ENCODE data around the gene SOX6. TPM values are rescaled to one million over a fixed set of nuclear protein-coding genes. Genes with fewer than 3 reads are reported as not detected.

SOX6 gene
- polyA plus RNA-seq, 1 of the 3 experiments (the other 2 are of a cell fraction), result 0.03 TPM

DNA sequence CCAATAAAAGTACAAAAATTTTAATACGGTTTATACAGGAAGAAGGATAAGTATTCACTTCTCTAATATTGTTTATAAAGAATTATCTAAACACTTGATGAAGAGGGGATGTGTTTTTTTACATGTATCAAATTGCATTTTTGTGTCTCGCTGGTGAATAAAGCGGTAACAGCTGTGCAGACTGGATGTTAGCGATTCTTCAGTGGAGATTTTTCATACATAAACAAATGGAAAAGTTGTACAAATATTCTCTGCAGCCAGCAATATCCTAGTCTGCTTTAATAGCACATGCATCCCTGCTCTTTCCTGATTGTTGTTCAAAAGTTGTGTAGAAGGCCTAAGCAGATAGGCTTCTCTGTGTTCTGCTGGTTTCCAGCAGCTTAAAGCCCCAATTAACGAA, 369.3 kb downstream of the SOX6 start:
- Histone ChIP-seq H3F3A (replicated peaks; ENCODE audit: insufficient read depth) (no peaks in the 10 kb centered on the region), H2AFZ (ENCODE audit: low read depth) (no peak overlapping the region), H3K4me1 (ENCODE audit: control insufficient read depth in 1 of 2, insufficient read depth in 2 of 2, low read depth in 1 of 2, low read length in 1 of 2) (no peaks in the 10 kb centered on the region), H3K27ac (ENCODE audit: low read depth in 2 of 2, low read length in 1 of 2) (no peak overlapping the region), H3K79me2 (ENCODE audit: insufficient read depth) (no peaks in the 10 kb centered on the region), H3K27me3 (ENCODE audit: insufficient read depth) (no peaks in the 10 kb centered on the region), H4K20me1 (ENCODE audit: insufficient read depth) (no peaks in the 10 kb centered on the region), H3K9ac (no peak overlapping the region), H3K36me3 (replicated peaks in 1 of 2; ENCODE audit: control insufficient read depth in 1 of 2, insufficient read depth in 2 of 2, low read length in 1 of 2) (no peaks in the 10 kb centered on the region), H3K4me2 (no peak overlapping the region), H3K4me3 (ENCODE audit: low read depth in 2 of 2, low read length in 1 of 2) (no peak overlapping the region), H3K9me2 (no peaks in the 10 kb centered on the region), H3K9me3 (no peaks in the 10 kb centered on the region)
- ChIA-PET CTCF (interaction anchor here (1.2 to 1.7 kb wide), 5 partner anchors 11 to 101 kb away, joined by 3 to 6 read pairs (median 4); no protein-coding TSS in a partner anchor), POLR2A (no interaction called here)
- no peak for DNase-seq
- no peak for TF ChIP-seq JUND (IDR thresholded peaks at IDR 0.05)
- TF ChIP-seq, protein P1, sequence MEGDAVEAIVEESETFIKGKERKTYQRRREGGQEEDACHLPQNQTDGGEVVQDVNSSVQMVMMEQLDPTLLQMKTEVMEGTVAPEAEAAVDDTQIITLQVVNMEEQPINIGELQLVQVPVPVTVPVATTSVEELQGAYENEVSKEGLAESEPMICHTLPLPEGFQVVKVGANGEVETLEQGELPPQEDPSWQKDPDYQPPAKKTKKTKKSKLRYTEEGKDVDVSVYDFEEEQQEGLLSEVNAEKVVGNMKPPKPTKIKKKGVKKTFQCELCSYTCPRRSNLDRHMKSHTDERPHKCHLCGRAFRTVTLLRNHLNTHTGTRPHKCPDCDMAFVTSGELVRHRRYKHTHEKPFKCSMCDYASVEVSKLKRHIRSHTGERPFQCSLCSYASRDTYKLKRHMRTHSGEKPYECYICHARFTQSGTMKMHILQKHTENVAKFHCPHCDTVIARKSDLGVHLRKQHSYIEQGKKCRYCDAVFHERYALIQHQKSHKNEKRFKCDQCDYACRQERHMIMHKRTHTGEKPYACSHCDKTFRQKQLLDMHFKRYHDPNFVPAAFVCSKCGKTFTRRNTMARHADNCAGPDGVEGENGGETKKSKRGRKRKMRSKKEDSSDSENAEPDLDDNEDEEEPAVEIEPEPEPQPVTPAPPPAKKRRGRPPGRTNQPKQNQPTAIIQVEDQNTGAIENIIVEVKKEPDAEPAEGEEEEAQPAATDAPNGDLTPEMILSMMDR (IDR thresholded peaks at IDR 0.05), result no peak
- TF ChIP-seq, protein P2, sequence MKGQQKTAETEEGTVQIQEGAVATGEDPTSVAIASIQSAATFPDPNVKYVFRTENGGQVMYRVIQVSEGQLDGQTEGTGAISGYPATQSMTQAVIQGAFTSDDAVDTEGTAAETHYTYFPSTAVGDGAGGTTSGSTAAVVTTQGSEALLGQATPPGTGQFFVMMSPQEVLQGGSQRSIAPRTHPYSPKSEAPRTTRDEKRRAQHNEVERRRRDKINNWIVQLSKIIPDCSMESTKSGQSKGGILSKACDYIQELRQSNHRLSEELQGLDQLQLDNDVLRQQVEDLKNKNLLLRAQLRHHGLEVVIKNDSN (IDR thresholded peaks at IDR 0.05; ENCODE audit: borderline replicate concordance, low read depth), result no peak
- TF ChIP-seq MXI1 (IDR thresholded peaks at IDR 0.05; ENCODE audit: low read depth, low read length), result no peak
- TF ChIP-seq ELF1 (IDR thresholded peaks at IDR 0.05), result no peak
- TF ChIP-seq NFIC (IDR thresholded peaks at IDR 0.05; ENCODE audit: borderline replicate concordance), result no peak
- TF ChIP-seq NRF1 (IDR thresholded peaks at IDR 0.05; ENCODE audit: low read depth, low read length), result no peak
- TF ChIP-seq, protein P3, sequence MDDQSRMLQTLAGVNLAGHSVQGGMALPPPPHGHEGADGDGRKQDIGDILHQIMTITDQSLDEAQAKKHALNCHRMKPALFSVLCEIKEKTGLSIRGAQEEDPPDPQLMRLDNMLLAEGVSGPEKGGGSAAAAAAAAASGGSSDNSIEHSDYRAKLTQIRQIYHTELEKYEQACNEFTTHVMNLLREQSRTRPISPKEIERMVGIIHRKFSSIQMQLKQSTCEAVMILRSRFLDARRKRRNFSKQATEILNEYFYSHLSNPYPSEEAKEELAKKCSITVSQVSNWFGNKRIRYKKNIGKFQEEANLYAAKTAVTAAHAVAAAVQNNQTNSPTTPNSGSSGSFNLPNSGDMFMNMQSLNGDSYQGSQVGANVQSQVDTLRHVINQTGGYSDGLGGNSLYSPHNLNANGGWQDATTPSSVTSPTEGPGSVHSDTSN (IDR thresholded peaks at IDR 0.05), result no peak
- no peak for TF ChIP-seq TCF12 (IDR thresholded peaks at IDR 0.05)
- TF ChIP-seq GATA2 (CRISPR knock-in tag; IDR thresholded peaks at IDR 0.05), result no peak
- TF ChIP-seq TAF1 (IDR thresholded peaks at IDR 0.05; ENCODE audit: borderline replicate concordance, low read depth, low read length), result no peak
- TF ChIP-seq MAX (IDR thresholded peaks at IDR 0.05; ENCODE audit: low read depth), result no peak
- no peak for TF ChIP-seq FOXM1 (IDR thresholded peaks at IDR 0.05; ENCODE audit: low read depth)
- TF ChIP-seq USF2 (IDR thresholded peaks at IDR 0.05; ENCODE audit: borderline replicate concordance, low read depth, low read length), result no peak
- TF ChIP-seq, protein P4, sequence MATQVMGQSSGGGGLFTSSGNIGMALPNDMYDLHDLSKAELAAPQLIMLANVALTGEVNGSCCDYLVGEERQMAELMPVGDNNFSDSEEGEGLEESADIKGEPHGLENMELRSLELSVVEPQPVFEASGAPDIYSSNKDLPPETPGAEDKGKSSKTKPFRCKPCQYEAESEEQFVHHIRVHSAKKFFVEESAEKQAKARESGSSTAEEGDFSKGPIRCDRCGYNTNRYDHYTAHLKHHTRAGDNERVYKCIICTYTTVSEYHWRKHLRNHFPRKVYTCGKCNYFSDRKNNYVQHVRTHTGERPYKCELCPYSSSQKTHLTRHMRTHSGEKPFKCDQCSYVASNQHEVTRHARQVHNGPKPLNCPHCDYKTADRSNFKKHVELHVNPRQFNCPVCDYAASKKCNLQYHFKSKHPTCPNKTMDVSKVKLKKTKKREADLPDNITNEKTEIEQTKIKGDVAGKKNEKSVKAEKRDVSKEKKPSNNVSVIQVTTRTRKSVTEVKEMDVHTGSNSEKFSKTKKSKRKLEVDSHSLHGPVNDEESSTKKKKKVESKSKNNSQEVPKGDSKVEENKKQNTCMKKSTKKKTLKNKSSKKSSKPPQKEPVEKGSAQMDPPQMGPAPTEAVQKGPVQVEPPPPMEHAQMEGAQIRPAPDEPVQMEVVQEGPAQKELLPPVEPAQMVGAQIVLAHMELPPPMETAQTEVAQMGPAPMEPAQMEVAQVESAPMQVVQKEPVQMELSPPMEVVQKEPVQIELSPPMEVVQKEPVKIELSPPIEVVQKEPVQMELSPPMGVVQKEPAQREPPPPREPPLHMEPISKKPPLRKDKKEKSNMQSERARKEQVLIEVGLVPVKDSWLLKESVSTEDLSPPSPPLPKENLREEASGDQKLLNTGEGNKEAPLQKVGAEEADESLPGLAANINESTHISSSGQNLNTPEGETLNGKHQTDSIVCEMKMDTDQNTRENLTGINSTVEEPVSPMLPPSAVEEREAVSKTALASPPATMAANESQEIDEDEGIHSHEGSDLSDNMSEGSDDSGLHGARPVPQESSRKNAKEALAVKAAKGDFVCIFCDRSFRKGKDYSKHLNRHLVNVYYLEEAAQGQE (IDR thresholded peaks at IDR 0.05; ENCODE audit: low read depth, low read length), result no peak
- no peak for TF ChIP-seq MEF2A (IDR thresholded peaks at IDR 0.05; ENCODE audit: borderline replicate concordance, low read depth)
- TF ChIP-seq EP300 (IDR thresholded peaks at IDR 0.05; ENCODE audit: borderline replicate concordance in 1 of 2, low read depth in 1 of 2, low read length in 1 of 2), result no peak
- WGBS (ENCODE audit: low lambda C conversion rate), result 61% methylated on average over 5 of the region's 5 CpGs

Data from SK-N-SH (cell line).